Spleen (tissue), 11 donors: ENCODE measurements around the gene IRGC. TPM values are rescaled to one million over a fixed set of nuclear protein-coding genes. Genes with fewer than 3 reads are reported as not detected.

ENCODE experiments used
- DNase-seq: peaks from one replicate; pipeline ENCODE4 v3.0.0-alpha.2; 2020
- H3K27ac ChIP-seq, 8 donors: fragments of 200-600 bp; sonication (generic) in 7 of 8; 1 replicate in 4 of 8; 2 replicates in 4 of 8; pipeline versions ENCODE4 v1.5.0 to v1.8.0; 2016 to 2021; ENCODE audit warnings: inconsistent platforms in 4 of 8, mild to moderate bottlenecking in 4 of 8, moderate library complexity in 1 of 8
- H3K27me3 ChIP-seq, 7 donors: fragments of 200-600 bp; sonication (generic) in 6 of 7; replicated peaks in 1 of 7; 1 replicate in 4 of 7; 2 replicates in 3 of 7; pipeline versions ENCODE4 v1.5.0 to v1.8.0; 2016 to 2021; ENCODE audit warnings: inconsistent platforms in 3 of 7, mild to moderate bottlenecking in 1 of 7
- H3K36me3 ChIP-seq, 6 donors: fragments of 200-600 bp; sonication (generic) in 5 of 6; 1 replicate in 4 of 6; 2 replicates in 2 of 6; pipeline versions ENCODE4 v1.5.0 to v1.8.0; 2016 to 2021; ENCODE audit warnings: inconsistent platforms in 2 of 6
- H3K4me1 ChIP-seq, 6 donors: fragments of 200-600 bp; sonication (generic) in 5 of 6; 1 replicate in 3 of 6; 2 replicates in 3 of 6; pipeline versions ENCODE4 v1.5.0 to v1.8.0; 2016 to 2021; ENCODE audit warnings: inconsistent platforms in 3 of 6
- H3K4me3 ChIP-seq, 8 donors: fragments of 200-600 bp; sonication (generic) in 7 of 8; 1 replicate in 4 of 8; 2 replicates in 4 of 8; pipeline versions ENCODE4 v1.5.0 to v1.8.0; 2016 to 2021; ENCODE audit warnings: inconsistent platforms in 4 of 8, mild to moderate bottlenecking in 4 of 8, moderate library complexity in 2 of 8
- H3K9me3 ChIP-seq, 8 donors: fragments of 200-600 bp; sonication (generic) in 7 of 8; 1 replicate in 4 of 8; 2 replicates in 4 of 8; pipeline versions ENCODE4 v1.5.0 to v1.8.0; 2016 to 2021; ENCODE audit warnings: inconsistent platforms in 4 of 8
- POLR2A ChIP-seq, 3 donors: fragments of 450-650 bp; IDR thresholded peaks; one replicate each; pipeline ENCODE4 v1.5.1; 2017; ENCODE audit warnings: antibody characterized with exemption in 3 of 3, mild to moderate bottlenecking in 1 of 3
- POLR2AphosphoS5 ChIP-seq, 3 donors: sonication (generic); formaldehyde crosslinking; IDR thresholded peaks; one replicate each; pipeline ENCODE4 v1.5.1; 2017; ENCODE audit warnings: antibody characterized with exemption in 3 of 3
- WGBS, 5 donors: extraction: QIAGEN DNeasy Blood & Tissue Kit in 3 of 5; methylation state at CpG; one replicate each; pipeline versions ENCODE4 v1.1.5 to v1.1.7; 2013 to 2018; 5-methylcytosine and 5-hydroxymethylcytosine counted together
- intact Hi-C: fragments of 100-400 bp; cut with DNase I; formaldehyde crosslinking; loops from one replicate; pipeline ENCODE4 v1.15.0; 2023; ENCODE audit warnings: low total_unique reads
- polyA plus RNA-seq, 3 donors: library from polyadenylated mRNA; stranded (reverse); fragments of 200-250 nt; gene quantifications; one replicate each; pipeline ENCODE4 v1.2.1, GENCODE V29; 2013
- total RNA-seq, 7 donors: library from RNA; depleted of rRNA in 3 of 7; stranded (reverse); fragments of >200 nt in 3 of 7; fragmentation: NEBNext Ultra II Directional in 4 of 7; extraction: Animal tissue kit (Norgen Biotek cat#: 25700) in 4 of 7; gene quantifications; one replicate each; pipeline versions ENCODE4 v1.1.0 to v1.2.1, GENCODE V29; 2016 to 2021
- TF ChIP-seq, protein P1 (sequence below), 11 experiments: fragments of 200-600 bp in 7 of 11; fragments of 450-650 bp in 4 of 11; sonication (generic) in 4 of 11; IDR thresholded peaks in 8 of 11; conservative IDR thresholded peaks in 3 of 11; 1 replicate in 7 of 11; 2 replicates in 4 of 11; pipeline versions ENCODE4 v1.4.0 to v1.8.0; 2016 to 2021; ENCODE audit warnings: antibody characterized with exemption in 11 of 11, inconsistent platforms in 4 of 11, mild to moderate bottlenecking in 1 of 11
- donor health status: healthy with polysubstance abuse.
- donor health status: DM: no; HTN: no; CAD: no; lungs with moderate emphysema.
- donor health status: DM: no; HTN: no; CAD: no.
- donor health status: Bipolar disorder and iron deficiency.
- donor health status: healthy.
- donor health status: DM: no; HTN: no; CAD: no.
- donor health status: DM: yes; HTN: yes; CAD: no.

IRGC gene
- total and polyA plus RNA-seq, 10 donors: not detected

DNA sequence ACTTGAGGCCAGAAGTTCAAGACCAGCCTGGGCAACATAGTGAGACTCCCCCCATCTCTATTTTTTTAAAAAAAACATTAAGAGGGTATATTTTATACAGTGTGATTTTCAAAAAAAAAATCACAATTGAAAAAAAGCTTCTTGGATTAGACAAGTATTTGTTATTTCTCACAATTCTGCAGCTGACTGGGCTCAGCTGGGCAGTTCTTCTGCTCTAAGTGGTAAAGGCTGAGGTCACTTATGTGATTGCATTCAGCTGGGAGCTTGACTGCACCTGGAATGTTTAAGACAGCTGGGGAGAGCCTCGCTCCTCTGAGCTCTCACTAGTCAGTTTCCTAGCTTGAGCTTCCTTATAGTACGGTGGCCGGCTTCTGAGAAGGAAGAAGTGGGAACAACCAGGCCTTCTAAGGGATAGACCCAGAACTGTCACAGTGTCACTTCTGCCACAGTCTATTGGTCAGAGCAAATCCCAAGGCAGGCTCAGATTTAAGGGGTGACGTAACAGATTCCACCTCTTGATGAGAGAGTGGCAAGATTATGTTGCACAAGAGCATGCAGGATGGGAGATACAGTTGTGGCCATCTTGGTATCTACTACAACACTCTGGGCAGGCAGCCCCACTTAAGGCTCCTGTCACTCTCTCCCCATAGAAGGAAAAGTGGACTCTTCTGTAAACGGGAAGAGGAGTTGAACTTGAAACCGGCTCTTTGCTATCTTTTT lies 19.7 kb upstream of the IRGC start:
- intact Hi-C loops: no loop called here
- peaks cover 0 to 11% (median 0%) of the 10 kb centered on the region in 7 donors for H3K27me3 ChIP-seq
- H3K9me3 ChIP-seq: peaks cover 0 to 32% (median 23%) of the 10 kb centered on the region in 8 donors
- H3K4me1 ChIP-seq: peaks cover 12 to 35% (median 22%) of the 10 kb centered on the region in 6 donors
- H3K4me3 ChIP-seq: no peak overlapping the region
- no peak for DNase-seq
- no peak for TF ChIP-seq POLR2AphosphoS5 (IDR thresholded peaks at IDR 0.05)
- TF ChIP-seq POLR2A (IDR thresholded peaks at IDR 0.05): no peak
- TF ChIP-seq, protein P1, sequence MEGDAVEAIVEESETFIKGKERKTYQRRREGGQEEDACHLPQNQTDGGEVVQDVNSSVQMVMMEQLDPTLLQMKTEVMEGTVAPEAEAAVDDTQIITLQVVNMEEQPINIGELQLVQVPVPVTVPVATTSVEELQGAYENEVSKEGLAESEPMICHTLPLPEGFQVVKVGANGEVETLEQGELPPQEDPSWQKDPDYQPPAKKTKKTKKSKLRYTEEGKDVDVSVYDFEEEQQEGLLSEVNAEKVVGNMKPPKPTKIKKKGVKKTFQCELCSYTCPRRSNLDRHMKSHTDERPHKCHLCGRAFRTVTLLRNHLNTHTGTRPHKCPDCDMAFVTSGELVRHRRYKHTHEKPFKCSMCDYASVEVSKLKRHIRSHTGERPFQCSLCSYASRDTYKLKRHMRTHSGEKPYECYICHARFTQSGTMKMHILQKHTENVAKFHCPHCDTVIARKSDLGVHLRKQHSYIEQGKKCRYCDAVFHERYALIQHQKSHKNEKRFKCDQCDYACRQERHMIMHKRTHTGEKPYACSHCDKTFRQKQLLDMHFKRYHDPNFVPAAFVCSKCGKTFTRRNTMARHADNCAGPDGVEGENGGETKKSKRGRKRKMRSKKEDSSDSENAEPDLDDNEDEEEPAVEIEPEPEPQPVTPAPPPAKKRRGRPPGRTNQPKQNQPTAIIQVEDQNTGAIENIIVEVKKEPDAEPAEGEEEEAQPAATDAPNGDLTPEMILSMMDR (IDR thresholded peaks at IDR 0.05 in 8 of 11, conservative IDR thresholded peaks at IDR 0.05 in 3 of 11): no peak
- H3K36me3 ChIP-seq: no peaks in the 10 kb centered on the region
- H3K27ac ChIP-seq: no peak overlapping the region
- 72 to 85% (median 79%) methylated on average over 6 of the region's 6 CpGs for WGBS, 5 donors

DNA sequence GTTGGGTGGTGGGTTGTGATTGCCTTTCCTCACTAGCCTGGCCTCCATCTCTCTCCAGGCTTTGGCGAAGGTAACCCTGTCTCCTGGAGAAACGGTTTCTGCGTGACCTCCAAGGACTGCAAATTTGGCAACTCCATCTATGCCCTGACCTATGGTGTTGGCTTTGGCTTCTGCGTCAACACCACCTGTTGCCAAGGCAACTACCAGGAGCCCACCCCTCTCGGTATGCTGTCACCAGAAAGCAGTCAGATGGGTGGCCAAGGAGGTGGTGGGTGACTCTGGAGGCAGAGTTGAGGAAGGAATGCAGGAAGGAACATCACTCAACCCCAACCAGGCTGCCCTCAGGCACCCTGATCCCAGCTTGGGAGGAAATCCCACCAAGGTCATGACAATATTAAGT lies 18.6 kb upstream of the IRGC start:
- H3K9me3 ChIP-seq: peaks cover 0 to 20% (median 11%) of the 10 kb centered on the region in 8 donors
- no peak overlapping the region for H3K4me3 ChIP-seq
- H3K4me1 ChIP-seq: peaks cover 12 to 37% (median 29%) of the 10 kb centered on the region in 6 donors
- DNase-seq: no peak
- TF ChIP-seq POLR2AphosphoS5 (IDR thresholded peaks at IDR 0.05): no peak
- no peak for TF ChIP-seq POLR2A (IDR thresholded peaks at IDR 0.05)
- TF ChIP-seq, protein P1 (IDR thresholded peaks at IDR 0.05 in 8 of 11, conservative IDR thresholded peaks at IDR 0.05 in 3 of 11): no peak
- peaks cover 0 to 11% (median 0%) of the 10 kb centered on the region in 7 donors for H3K27me3 ChIP-seq
- H3K27ac ChIP-seq: no peak overlapping the region
- intact Hi-C loops: no loop called here
- no peaks in the 10 kb centered on the region for H3K36me3 ChIP-seq
- 71 to 89% (median 82%) methylated on average over 4 to 5 of the region's 5 CpGs for WGBS, 5 donors

DNA sequence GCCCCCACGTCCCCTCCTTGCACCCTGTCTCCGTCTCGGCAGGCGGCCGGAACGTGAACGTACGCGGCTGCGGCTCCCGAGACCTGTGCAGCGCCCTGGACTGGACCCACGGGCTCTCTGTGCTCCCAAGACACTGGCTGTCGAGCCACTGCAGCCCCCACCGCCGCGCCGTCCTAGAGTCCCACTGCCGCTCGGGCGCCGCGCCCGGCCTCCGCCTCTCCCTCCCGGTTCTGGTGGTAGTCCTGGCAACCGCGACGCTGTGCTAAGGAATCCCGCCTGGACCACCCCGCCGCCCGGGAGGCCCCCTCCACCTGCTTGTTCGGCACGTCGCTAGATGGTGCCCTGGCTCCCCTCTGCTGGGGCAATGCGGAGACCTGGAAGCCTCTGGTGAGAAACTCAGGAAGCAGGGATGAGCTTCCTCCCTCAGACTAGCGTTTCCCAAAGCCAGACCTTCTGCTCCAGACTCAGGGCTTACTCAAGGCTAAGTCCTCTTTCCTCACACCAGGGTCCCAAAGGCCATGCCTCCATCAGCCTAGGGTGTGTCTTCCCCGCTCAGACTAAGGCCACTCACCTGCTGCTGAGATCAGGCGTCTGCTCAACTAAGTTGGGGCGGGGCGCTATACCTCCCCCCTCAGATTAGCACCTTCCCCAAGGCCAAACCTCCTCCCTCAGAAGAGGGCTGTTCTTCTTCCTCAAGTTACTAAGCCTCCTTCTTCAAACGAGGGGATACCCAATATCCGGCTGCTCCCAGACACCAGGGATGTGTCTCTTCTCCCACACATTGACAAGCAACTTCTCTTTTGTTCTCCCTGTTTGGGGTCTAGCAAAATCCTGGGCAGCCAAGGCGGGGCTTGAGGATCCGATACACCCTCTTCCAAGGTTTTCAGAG lies 16.1 kb upstream of the IRGC start:
- peak; percentile 80 for DNase-seq
- Histone ChIP-seq H3K36me3 (no peaks in the 10 kb centered on the region), H3K9me3 (peaks cover 0 to 15% (median 7%) of the 10 kb centered on the region in 8 donors), H3K4me1 (peaks cover 12 to 35% (median 28%) of the 10 kb centered on the region in 6 donors), H3K27ac (peak overlapping the region; percentile 88 to 98 (median 92)), H3K4me3 (peak overlapping the region in 6 of 8 donors; percentile 8 to 66 (median 28)), H3K27me3 (peaks cover 0 to 11% (median 0%) of the 10 kb centered on the region in 7 donors)
- TF ChIP-seq POLR2A (IDR thresholded peaks at IDR 0.05) (no peak), POLR2AphosphoS5 (IDR thresholded peaks at IDR 0.05) (no peak)
- TF ChIP-seq, protein P1 (IDR thresholded peaks at IDR 0.05 in 8 of 11, conservative IDR thresholded peaks at IDR 0.05 in 3 of 11): no peak
- intact Hi-C loops: no loop called here
- WGBS, 5 donors: 15 to 31% (median 19%) methylated on average over 23 to 46 of the region's 46 CpGs
